Measurements from ENCODE around the gene MAP3K2.
"Not testable (repeated sequence)": the region's sequence is repeated elsewhere in the genome, so short reads cannot be mapped to it uniquely, and the experiment has no call there.

The MAP3K2 gene

DNA sequence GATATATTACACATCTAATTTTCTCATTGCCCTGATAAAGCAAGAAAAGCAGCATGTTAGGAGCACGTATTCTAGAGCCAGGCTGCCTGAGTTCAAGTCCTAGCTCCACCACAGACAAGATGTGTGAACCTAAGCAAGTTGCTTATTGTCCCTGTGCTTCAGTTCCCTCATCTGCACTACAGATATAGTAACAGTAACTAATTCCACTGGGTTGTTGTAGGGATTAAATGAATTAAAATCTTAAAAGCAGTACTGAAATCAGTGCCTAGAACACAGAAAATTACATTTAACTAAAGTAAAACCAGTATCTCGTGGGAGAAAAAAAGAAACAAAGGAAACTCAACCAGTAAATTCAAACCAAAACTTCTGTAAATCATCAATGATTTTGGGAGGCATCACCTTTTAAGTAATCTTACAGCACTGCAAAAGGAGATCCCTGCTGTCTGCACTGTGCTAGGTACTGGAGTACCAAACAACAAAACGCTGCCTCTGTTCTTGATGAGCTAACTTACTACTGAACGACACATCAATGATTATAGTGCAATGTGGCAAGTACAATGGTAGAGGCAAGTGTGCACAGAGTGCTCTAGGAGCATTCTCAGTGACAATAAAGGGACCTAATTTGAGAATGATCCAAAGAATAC is 7.9 kb downstream of the MAP3K2 start:
- DNase-seq (ENCODE audit: low read depth), result no peak

DNA sequence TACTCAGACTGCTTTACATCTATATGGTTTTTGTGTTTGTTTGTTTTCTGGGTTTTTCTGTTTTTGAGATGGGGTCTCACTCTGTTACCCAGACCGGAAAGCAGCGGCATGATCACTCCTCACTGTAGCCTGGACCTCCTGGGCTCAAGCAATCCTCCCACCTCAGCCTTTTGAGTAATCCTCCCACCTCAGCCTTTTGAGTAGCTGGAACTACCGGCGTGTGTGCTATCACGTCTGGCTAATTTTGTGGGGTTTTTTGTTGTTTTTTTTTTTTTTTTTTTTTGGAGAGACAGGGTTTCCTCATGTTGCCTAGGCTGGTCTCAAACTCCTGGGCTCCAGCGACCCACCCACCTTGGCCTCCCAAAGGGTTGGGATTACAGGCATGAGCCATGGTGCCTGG is 9.1 kb downstream of the MAP3K2 start:
- no peak for DNase-seq (ENCODE audit: low read depth)

GRCh38 chr2:127377262-127377661 is 10.5 kb downstream of the MAP3K2 start:
- DNase-seq (ENCODE audit: low read depth), result no peak

GRCh38 chr2:127376257-127376656 is 11.5 kb downstream of the MAP3K2 start:
- DNase-seq (ENCODE audit: low read depth), result no peak

DNA sequence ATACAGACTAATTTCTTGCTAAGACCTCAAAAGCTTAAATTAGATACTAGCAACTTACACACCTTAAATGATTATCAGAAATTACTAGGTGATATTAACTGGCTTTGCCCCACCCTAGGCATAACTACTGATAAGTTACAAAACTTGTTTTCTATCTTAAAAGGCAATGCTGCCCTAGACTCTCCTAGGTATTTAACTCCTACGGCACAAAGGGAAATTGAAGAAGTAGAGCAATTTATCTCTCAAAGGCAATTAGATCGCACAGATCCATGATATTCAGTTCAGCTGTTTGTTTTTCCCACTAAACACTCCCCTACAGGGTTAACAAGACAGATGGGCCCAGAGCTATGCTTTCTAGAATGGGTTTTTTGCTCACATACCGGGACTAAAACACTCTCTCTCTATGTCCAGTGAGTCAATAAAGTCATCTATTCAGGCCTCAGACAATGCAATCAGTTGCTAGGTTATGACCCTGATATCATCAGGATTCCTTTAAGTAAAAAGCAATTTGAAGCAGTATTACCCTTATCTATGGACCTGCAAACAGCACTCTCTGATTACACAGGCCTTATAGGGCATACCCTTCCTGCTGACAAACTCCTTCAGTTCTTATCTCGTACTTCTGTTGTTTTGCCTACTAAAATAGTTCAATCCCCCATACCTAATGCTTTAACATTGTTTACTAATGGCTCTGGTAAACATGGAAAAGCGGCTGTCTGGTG is 14.3 kb downstream of the MAP3K2 start:
- DNase-seq (ENCODE audit: low read depth), result no peak

DNA sequence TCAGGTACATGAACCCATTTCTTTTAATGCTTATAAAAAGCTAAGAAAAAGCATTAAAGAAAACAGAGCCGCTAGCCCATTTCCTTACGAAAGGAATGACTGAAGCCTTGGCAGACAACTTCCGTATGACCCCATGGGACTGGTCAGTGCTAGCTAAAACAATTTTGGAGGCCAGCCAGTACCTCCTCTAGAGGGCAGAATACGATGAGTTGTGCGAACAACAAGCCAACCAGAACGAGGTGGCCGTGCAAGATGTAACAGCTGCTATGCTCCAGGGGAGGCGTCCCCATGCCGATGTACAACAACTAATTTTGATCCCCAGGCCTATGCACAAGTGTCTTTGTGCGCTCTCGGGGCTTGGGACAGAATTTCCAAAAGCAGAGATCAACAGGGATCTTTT is 16.7 kb downstream of the MAP3K2 start:
- no peak for DNase-seq (ENCODE audit: low read depth)

DNA sequence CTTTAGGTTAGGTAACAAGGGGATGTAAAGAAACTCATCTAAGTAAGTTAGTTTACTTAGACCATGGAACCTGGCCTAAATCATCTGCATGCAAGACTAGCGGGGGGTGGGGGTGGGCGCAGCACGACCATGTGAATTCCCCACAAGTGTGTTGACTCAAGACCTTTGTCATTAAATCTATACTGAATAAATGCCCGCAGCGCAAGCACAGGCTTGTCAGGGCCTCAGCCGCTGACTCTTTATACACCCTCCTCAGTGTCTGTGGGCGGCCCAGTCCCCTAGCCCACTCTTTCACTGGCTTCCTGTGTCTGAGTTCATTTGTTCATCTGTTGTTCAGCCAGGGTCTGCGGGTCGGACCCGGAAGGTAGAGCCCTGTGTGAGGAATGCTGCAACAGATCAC is 17.8 kb downstream of the MAP3K2 start:
- DNase-seq (ENCODE audit: low read depth), result no peak

DNA sequence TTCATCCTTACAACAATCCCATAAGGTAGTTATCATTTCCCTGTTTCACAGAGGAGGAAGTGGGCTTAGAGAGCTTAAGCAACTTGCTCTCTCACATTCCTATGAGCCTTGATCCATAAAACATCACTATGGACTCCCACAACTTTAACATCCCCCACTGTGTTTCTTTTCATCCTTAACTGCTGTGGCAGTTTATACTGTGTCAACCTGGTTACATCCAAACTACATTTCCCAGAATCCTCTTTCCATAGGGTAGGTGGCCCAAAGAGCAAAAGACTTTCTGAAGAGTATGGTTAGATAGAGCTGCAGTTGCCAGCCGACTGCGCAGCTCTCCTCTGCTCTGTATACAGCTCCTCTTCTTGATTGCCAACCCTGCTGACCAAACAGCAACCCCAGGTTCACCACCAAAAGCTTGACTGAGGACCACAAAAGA is 22.5 kb downstream of the MAP3K2 start:
- DNase-seq (ENCODE audit: low read depth), result no peak

GRCh38 chr2:127362971-127363370 is 24.8 kb downstream of the MAP3K2 start:
- no peak for DNase-seq (ENCODE audit: low read depth)

GRCh38 chr2:127361929-127362885 is 25.6 kb downstream of the MAP3K2 start:
- DNase-seq (ENCODE audit: low read depth), result no peak

DNA sequence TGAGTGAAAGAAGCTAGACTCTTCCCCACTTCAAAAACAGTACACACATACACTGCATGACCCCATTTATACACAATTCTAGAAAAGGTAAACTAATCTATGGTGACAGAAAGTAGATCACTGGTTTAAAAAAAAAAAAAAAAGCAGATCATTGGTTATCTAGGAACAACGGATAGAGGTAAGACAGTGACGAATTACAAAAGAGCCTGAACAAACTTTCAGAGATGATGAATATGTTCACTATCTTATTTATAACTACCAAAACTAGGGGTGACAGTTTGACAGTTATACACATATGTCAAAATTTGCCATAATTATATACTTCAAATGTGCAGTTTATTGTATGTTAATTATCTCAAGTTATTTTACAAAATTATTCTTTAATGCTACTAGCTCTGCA is 27.5 kb downstream of the MAP3K2 start:
- no peak for DNase-seq (ENCODE audit: low read depth)

DNA sequence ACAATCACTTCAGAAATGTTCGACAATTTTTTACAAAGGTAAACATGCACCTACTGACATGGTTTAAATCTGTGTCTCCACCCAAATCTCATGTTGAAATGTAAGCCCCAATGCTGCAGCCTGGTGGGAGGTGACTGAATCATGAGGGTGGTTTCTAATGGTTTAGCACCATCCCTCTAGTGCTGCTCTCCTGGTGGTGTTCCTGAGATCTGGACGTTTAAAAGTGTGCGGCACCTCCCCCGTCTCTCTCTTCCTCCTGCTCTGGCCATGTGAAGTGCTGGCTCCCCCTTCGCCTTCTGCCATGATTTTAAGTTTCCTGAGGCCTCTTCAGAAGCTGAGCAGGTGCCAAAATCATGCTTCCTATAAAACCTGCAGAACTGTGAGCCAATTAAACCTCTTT is 28.3 kb downstream of the MAP3K2 start:
- no peak for DNase-seq (ENCODE audit: low read depth)

DNA sequence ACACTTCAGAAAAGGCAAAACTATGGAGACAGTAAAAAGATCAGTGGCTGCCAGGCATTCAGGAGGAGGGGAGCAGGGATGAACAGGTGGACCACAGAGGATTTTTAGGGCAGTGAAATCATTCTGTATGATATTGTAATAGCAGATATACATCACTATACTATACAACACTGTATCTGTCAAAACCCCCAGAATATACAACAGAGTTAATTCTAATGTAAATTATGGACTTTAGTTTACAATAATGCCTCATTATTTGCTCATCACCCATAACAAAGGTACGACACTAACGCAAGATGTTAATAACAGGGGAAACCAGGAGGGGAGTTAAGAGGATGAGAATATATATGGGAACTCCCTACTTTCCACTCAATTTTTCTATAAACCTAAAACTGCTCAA is 28.8 kb downstream of the MAP3K2 start:
- no peak for DNase-seq (ENCODE audit: low read depth)

DNA sequence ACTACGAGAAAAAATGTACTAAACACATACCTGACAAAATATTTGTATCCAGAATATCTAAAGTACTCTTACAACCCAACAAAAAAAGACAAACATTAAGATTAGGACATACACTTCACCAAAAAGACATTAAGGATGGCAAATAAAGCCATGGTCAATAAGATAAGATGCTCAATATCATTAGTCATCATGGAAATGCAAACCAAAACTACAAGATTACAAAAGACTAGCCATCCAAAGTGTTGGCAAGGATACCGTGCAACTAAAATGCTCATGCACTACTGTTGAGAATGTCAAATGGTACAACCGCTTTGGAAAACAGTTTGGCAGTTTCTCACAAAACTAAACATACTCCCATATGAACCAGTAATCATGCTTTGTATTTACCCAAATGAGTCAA is 29.7 kb downstream of the MAP3K2 start:
- DNase-seq (ENCODE audit: low read depth), result no peak

GRCh38 chr2:127357591-127357990 is 30.2 kb downstream of the MAP3K2 start:
- no peak for DNase-seq (ENCODE audit: low read depth)

- no peak for DNase-seq (ENCODE audit: low read depth)
Measured at GRCh38 chr2:127356531-127356930, 31.2 kb downstream of the MAP3K2 start.

- DNase-seq (ENCODE audit: low read depth), result no peak
Measured at GRCh38 chr2:127355407-127356008, 32.3 kb downstream of the MAP3K2 start.

GRCh38 chr2:127353873-127354676 is 33.7 kb downstream of the MAP3K2 start:
- not testable (repeated sequence) for DNase-seq (ENCODE audit: low read depth)

GRCh38 chr2:127353223-127353622 is 34.6 kb downstream of the MAP3K2 start:
- DNase-seq (ENCODE audit: low read depth), result not testable (repeated sequence)

DNA sequence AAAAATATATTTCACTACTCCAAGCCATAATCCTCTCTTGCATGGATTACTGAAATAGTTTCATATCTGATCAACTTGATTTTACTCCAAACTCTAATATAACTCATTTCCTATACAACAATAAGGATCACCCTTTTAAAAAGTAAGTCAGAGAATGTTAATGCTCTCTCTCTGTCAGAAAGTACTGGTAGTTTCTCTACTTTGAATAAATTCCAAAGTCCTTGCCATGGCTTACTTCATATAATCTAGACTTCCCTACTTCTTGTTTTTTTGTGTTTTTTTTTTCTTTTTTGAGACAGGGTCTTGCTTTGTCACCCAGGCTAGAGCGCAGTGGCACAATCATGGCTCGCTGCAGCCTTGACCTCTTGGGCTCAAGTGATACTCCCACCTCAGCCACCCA is 36.2 kb downstream of the MAP3K2 start:
- DNase-seq (ENCODE audit: low read depth), result no peak

DNA sequence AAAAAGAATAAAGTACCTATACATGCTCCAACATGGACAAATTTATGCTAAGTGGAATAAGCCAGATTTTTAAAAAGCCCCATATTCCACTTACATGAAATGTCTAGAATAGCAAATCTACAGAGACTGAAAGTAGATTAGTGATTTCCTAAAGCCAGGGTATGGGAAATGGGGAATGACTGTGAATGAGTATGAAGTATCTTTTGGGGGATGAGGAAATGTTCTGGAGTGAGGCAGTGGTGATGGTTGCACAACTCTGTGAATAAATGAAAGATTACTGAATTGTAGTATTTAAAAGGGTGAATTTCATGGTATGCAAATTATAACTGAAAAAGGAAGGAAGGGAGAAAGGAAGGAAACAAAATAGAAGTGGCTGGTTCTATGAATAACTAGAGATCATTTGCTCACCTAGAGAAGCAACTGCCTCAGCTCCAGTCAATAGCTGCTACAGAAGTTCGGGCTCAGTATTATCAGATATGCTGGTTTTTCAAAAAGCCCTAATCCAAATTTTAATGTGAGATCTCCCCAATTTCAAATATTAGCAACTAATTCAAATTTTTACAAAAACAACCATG is 39.3 kb downstream of the MAP3K2 start:
- DNase-seq (ENCODE audit: low read depth), result no peak
